Mesendoderm (in vitro differentiated cells): Measurements from ENCODE around the gene HNRNPM.

Experiments
- DNase-seq: peaks from one replicate; pipeline ENCODE4 v3.0.0; 2013
- H2AK5ac ChIP-seq: 2 replicates; pipeline ENCODE4 v1.6.1; 2013; ENCODE audit warnings: low read length, inconsistent platforms
- H2BK120ac ChIP-seq: 2 replicates; pipeline ENCODE4 v1.6.1; 2013; ENCODE audit warnings: low read depth, mild to moderate bottlenecking, low read length, moderate library complexity, mixed read lengths
- H2BK15ac ChIP-seq: replicated peaks from 2 replicates; pipeline ENCODE4 v1.6.1; 2013; ENCODE audit warnings: low read depth, mild to moderate bottlenecking, moderate library complexity
- H2BK5ac ChIP-seq: 2 replicates; pipeline ENCODE4 v1.6.1; 2013; ENCODE audit warnings: low read length, inconsistent platforms
- H3K18ac ChIP-seq: 2 replicates; pipeline ENCODE4 v1.6.1; 2013; ENCODE audit warnings: mild to moderate bottlenecking, low read length, mixed read lengths
- H3K23ac ChIP-seq: one replicate; pipeline ENCODE4 v1.6.1; 2013; ENCODE audit warnings: low read length
- H3K27ac ChIP-seq: 2 replicates; pipeline ENCODE4 v1.5.1; 2013; ENCODE audit warnings: low read depth, mild to moderate bottlenecking, inconsistent platforms, low read length, moderate library complexity
- H3K27me3 ChIP-seq: 2 replicates; pipeline ENCODE4 v1.6.1; 2013; ENCODE audit warnings: low read length, control low read depth, mild to moderate bottlenecking, inconsistent platforms; ENCODE audit not compliant: insufficient read depth, poor library complexity
- H3K36me3 ChIP-seq: 2 replicates; pipeline ENCODE4 v1.6.1; 2013; ENCODE audit warnings: low read length, inconsistent platforms; ENCODE audit not compliant: control insufficient read depth, insufficient read depth
- H3K4ac ChIP-seq: one replicate; pipeline ENCODE4 v1.6.1; 2013; ENCODE audit warnings: low read depth, mild to moderate bottlenecking, low read length, moderate library complexity
- H3K4me1 ChIP-seq: 2 replicates; pipeline ENCODE4 v1.6.1; 2013; ENCODE audit warnings: low read depth, low read length, inconsistent platforms; ENCODE audit not compliant: control insufficient read depth
- H3K4me2 ChIP-seq: 2 replicates; pipeline ENCODE4 v1.6.1; 2013; ENCODE audit warnings: low read length
- H3K4me3 ChIP-seq: 2 replicates; pipeline ENCODE4 v1.5.1; 2013; ENCODE audit warnings: mild to moderate bottlenecking, low read length
- H3K56ac ChIP-seq: one replicate; pipeline ENCODE4 v1.6.1; 2013; ENCODE audit warnings: low read length
- H3K79me1 ChIP-seq: 2 replicates; pipeline ENCODE4 v1.6.1; 2013; ENCODE audit warnings: low read length, inconsistent platforms
- H3K79me2 ChIP-seq: 2 replicates; pipeline ENCODE4 v1.6.1; 2013; ENCODE audit warnings: mild to moderate bottlenecking, low read length; ENCODE audit not compliant: control insufficient read depth, insufficient read depth
- H3K9ac ChIP-seq: 2 replicates; pipeline ENCODE4 v1.6.1; 2013; ENCODE audit warnings: low read length, inconsistent platforms
- H4K5ac ChIP-seq: one replicate; pipeline ENCODE4 v1.6.1; 2013; ENCODE audit warnings: low read length
- H4K8ac ChIP-seq: one replicate; pipeline ENCODE4 v1.6.1; 2013; ENCODE audit warnings: low read depth, mild to moderate bottlenecking, control low read depth, low read length, moderate library complexity
- WGBS: extraction: QIAGEN DNeasy Blood & Tissue Kit; methylation state at CpG from one replicate; pipeline ENCODE4 v1.1.7; 2013; ENCODE audit warnings: low lambda C conversion rate, missing lambda C conversion rate; ENCODE audit not compliant: insufficient coverage; ENCODE audit errors: extremely low coverage; 5-methylcytosine and 5-hydroxymethylcytosine counted together

HNRNPM gene

DNA sequence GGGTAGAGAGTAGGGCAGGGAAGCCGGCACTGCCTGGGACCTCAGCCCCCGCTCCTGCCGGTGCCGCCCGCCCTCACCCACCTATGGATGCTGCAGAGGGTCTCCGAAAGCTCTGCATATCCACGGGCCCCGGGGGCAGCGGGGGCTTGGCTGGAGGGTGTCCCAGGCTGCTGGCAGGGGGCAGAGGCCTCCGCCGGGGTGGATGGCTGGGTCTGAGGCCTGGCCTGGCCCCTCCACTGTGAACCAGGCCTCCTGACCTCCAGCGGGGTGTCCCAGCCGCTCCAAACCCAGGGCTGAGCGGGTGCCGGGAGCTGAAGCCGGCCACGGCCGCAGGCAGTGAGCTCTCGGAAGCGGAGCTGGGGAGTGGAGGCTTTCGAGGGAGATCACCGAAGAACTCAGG is 53.5 kb downstream of the HNRNPM start:
- WGBS: no CpG with 5 or more reads among the region's 22 CpGs
- no peak overlapping the region for H2BK120ac ChIP-seq
- no peaks in the 10 kb centered on the region for H3K36me3 ChIP-seq
- H3K27me3 ChIP-seq: no peaks in the 10 kb centered on the region
- no peak overlapping the region for H3K18ac ChIP-seq
- H4K8ac ChIP-seq: no peak overlapping the region
- no peaks in the 10 kb centered on the region for H3K4me1 ChIP-seq
- H3K4me3 ChIP-seq: no peak overlapping the region
- H2BK15ac ChIP-seq: no peak overlapping the region
- no peaks in the 10 kb centered on the region for H3K79me2 ChIP-seq
- H2AK5ac ChIP-seq: no peak overlapping the region
- H3K23ac ChIP-seq: no peak overlapping the region
- H3K27ac ChIP-seq: no peak overlapping the region
- no peak overlapping the region for H3K9ac ChIP-seq
- no peaks in the 10 kb centered on the region for H3K79me1 ChIP-seq
- no peak overlapping the region for H2BK5ac ChIP-seq
- no peak overlapping the region for H4K5ac ChIP-seq
- no peak for DNase-seq
- H3K4ac ChIP-seq: no peak overlapping the region
- H3K56ac ChIP-seq: no peak overlapping the region
- no peak overlapping the region for H3K4me2 ChIP-seq

DNA sequence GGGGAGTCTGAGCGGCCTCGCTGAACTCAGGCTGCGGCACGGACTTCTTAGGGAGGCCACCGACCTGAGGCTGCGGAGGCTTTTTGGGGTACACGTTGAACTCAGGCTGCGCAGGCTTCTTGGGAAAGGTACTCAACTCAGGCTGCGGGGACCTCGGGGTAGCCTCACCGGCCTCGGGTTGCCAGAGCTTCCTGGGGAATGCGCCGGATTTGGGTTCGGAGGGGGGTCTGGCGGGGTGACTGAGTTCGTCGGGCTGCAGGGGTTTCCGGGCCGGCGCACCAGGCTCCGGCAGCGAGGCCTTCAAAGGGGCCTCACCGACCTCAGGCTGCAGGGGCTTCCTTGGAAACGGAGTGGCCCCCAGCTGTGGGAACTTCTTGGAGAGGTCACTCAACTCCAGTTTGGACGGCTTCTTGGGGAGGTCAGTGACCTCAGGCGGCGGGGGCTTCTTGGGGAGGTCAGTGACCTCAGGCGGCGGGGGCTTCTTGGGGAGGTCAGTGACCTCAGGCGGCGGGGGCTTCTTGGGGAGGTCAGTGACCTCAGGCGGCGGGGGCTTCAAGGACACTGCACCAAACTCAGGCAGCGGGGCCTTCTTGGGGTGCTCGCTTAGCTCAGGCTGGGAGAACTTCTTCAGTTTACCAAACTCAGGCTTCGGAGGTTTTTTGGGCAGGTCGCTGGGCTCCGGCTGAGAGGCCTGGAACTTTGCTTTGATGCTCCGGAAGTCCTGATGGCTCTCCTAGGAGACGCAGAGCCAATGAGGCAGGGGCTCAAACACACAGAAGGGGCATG is 54.5 kb downstream of the HNRNPM start:
- Histone ChIP-seq H3K79me2 (no peaks in the 10 kb centered on the region), H2BK15ac (no peak overlapping the region), H2BK120ac (no peak overlapping the region), H3K4me1 (no peaks in the 10 kb centered on the region), H3K79me1 (no peaks in the 10 kb centered on the region), H3K27ac (no peak overlapping the region), H3K4me3 (no peak overlapping the region), H3K4me2 (no peak overlapping the region), H3K56ac (no peak overlapping the region), H3K27me3 (no peaks in the 10 kb centered on the region), H3K9ac (no peak overlapping the region), H3K36me3 (no peaks in the 10 kb centered on the region), H3K18ac (no peak overlapping the region), H3K23ac (no peak overlapping the region), H2BK5ac (no peak overlapping the region), H2AK5ac (no peak overlapping the region), H4K8ac (no peak overlapping the region), H3K4ac (no peak overlapping the region), H4K5ac (no peak overlapping the region)
- WGBS: no CpG with 5 or more reads among the region's 41 CpGs
- no peak for DNase-seq

DNA sequence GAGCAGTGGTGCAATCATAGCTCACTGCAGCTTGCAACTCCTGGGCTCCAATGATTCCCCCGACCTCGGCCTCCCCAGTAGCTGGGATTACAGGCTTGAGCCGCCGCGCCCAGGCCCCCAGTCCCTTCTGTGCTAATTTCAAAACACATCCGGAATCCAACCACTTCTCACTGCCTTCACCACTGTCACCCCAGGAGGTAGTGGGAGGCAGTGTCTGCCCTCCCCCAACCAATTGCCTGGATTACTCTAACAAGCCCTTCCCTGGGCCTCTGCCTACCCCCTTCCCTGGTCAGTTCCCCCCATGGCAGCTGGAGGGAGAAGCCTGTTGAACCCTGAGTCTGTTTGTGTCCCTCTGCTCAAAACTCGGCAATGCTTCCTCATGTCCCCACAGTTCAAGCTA is 55.4 kb downstream of the HNRNPM start:
- H3K27me3 ChIP-seq: no peaks in the 10 kb centered on the region
- H2BK120ac ChIP-seq: no peak overlapping the region
- H2BK15ac ChIP-seq: no peak overlapping the region
- H3K4me3 ChIP-seq: no peak overlapping the region
- H3K9ac ChIP-seq: no peak overlapping the region
- no peak overlapping the region for H3K4me2 ChIP-seq
- H4K8ac ChIP-seq: no peak overlapping the region
- H3K79me1 ChIP-seq: no peaks in the 10 kb centered on the region
- no peak overlapping the region for H2AK5ac ChIP-seq
- H3K27ac ChIP-seq: no peak overlapping the region
- H2BK5ac ChIP-seq: no peak overlapping the region
- DNase-seq: peak; percentile 43
- no peak overlapping the region for H3K18ac ChIP-seq
- H3K56ac ChIP-seq: peak overlapping the region; percentile 1
- no peak overlapping the region for H3K23ac ChIP-seq
- no CpG with 5 or more reads among the region's 7 CpGs for WGBS
- no peaks in the 10 kb centered on the region for H3K36me3 ChIP-seq
- H3K4ac ChIP-seq: no peak overlapping the region
- H3K79me2 ChIP-seq: no peaks in the 10 kb centered on the region
- no peak overlapping the region for H4K5ac ChIP-seq
- no peaks in the 10 kb centered on the region for H3K4me1 ChIP-seq

- H3K36me3 ChIP-seq: no peaks in the 10 kb centered on the region
- no peaks in the 10 kb centered on the region for H3K79me1 ChIP-seq
- no peak overlapping the region for H3K4me3 ChIP-seq
- no peak overlapping the region for H3K9ac ChIP-seq
- no peak overlapping the region for H3K18ac ChIP-seq
- H3K27me3 ChIP-seq: no peaks in the 10 kb centered on the region
- no peak overlapping the region for H3K23ac ChIP-seq
- H2AK5ac ChIP-seq: no peak overlapping the region
- H3K4ac ChIP-seq: no peak overlapping the region
- H2BK5ac ChIP-seq: no peak overlapping the region
- peak overlapping the region; percentile 0 for H3K56ac ChIP-seq
- H2BK120ac ChIP-seq: no peak overlapping the region
- H3K27ac ChIP-seq: no peak overlapping the region
- no peak overlapping the region for H4K5ac ChIP-seq
- WGBS: no CpG with 5 or more reads among the region's 6 CpGs
- no peaks in the 10 kb centered on the region for H3K4me1 ChIP-seq
- H4K8ac ChIP-seq: no peak overlapping the region
- H2BK15ac ChIP-seq: no peak overlapping the region
- no peaks in the 10 kb centered on the region for H3K79me2 ChIP-seq
- no peak overlapping the region for H3K4me2 ChIP-seq
- DNase-seq: no peak
These were observed 56.7 kb downstream of the HNRNPM start for GRCh38 chr19:8501516-8501915.

DNA sequence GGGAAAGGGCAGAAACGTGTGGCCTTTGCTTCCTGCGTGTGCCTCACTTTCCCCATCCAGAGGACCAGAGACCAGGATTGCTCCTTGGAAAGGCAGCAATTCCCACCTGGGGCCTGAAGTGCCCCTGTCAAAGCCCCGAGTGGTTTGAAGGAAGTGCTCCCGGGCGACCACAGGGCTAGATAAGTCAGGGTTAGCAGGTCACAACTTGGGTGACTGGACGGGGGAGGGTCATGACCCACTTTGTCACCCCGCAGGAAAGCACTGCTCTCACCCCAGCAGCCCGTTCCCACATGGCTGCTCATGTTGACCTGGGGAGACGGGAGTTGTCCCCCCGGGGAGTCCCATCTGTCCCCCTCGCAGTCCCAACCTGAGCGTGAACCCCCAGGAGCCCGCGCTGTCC is 57.2 kb downstream of the HNRNPM start:
- Histone ChIP-seq H2BK15ac (no peak overlapping the region), H2AK5ac (no peak overlapping the region), H3K4me1 (no peaks in the 10 kb centered on the region), H3K9ac (no peak overlapping the region), H3K4me3 (no peak overlapping the region), H3K27me3 (no peaks in the 10 kb centered on the region), H3K56ac (peak overlapping the region; percentile 0), H3K27ac (no peak overlapping the region), H3K79me2 (no peaks in the 10 kb centered on the region), H3K23ac (no peak overlapping the region), H3K79me1 (no peaks in the 10 kb centered on the region), H3K4me2 (no peak overlapping the region), H2BK120ac (no peak overlapping the region), H2BK5ac (no peak overlapping the region), H3K36me3 (no peaks in the 10 kb centered on the region), H4K5ac (no peak overlapping the region), H4K8ac (no peak overlapping the region), H3K4ac (no peak overlapping the region), H3K18ac (no peak overlapping the region)
- no peak for DNase-seq
- WGBS: no CpG with 5 or more reads among the region's 14 CpGs

GRCh38 chr19:8503510-8503909 is 58.7 kb downstream of the HNRNPM start:
- no peak overlapping the region for H3K18ac ChIP-seq
- H3K9ac ChIP-seq: no peak overlapping the region
- H2BK5ac ChIP-seq: no peak overlapping the region
- H4K8ac ChIP-seq: no peak overlapping the region
- H3K4me3 ChIP-seq: no peak overlapping the region
- no peak overlapping the region for H2BK120ac ChIP-seq
- no peaks in the 10 kb centered on the region for H3K79me1 ChIP-seq
- H3K36me3 ChIP-seq: no peaks in the 10 kb centered on the region
- WGBS: no CpG with 5 or more reads among the region's 7 CpGs
- no peak overlapping the region for H3K4me2 ChIP-seq
- no peaks in the 10 kb centered on the region for H3K4me1 ChIP-seq
- no peak overlapping the region for H2BK15ac ChIP-seq
- H2AK5ac ChIP-seq: no peak overlapping the region
- no peak for DNase-seq
- H3K27me3 ChIP-seq: no peaks in the 10 kb centered on the region
- H3K23ac ChIP-seq: no peak overlapping the region
- H3K56ac ChIP-seq: no peak overlapping the region
- no peak overlapping the region for H3K27ac ChIP-seq
- H4K5ac ChIP-seq: no peak overlapping the region
- H3K79me2 ChIP-seq: no peaks in the 10 kb centered on the region
- H3K4ac ChIP-seq: no peak overlapping the region
